Smooth muscle cell (in vitro differentiated cells): ENCODE results near the gene SVIL. TPM values are rescaled to one million over a fixed set of nuclear protein-coding genes. Genes with fewer than 3 reads are reported as not detected.
"Not testable (repeated sequence)": the region's sequence is repeated elsewhere in the genome, so short reads cannot be mapped to it uniquely, and the experiment has no call there.

Experiments
- DNase-seq: peaks from one replicate; lab custom pipeline; 2025; ENCODE audit not compliant: unreplicated experiment; lab: John Stamatoyannopoulos, UW
- H2AFZ ChIP-seq: fragments of 200-600 bp; sonication (generic); 2 replicates; pipeline ENCODE4 v1.6.0; 2016; ENCODE audit warnings: antibody characterized with exemption, low read depth, mild to moderate bottlenecking
- H3F3A ChIP-seq: fragments of 200-600 bp; sonication (generic); 2 replicates; pipeline ENCODE4 v1.6.0; 2017; ENCODE audit warnings: antibody characterized with exemption, low read depth
- H3K27ac ChIP-seq: fragments of 200-600 bp; sonication (generic); 2 replicates; pipeline ENCODE4 v1.5.1; 2016; ENCODE audit warnings: low read depth, mild to moderate bottlenecking
- H3K27me3 ChIP-seq: fragments of 200-600 bp; sonication (generic); 2 replicates; pipeline ENCODE4 v1.6.1; 2016; ENCODE audit warnings: low read depth, mild to moderate bottlenecking
- H3K36me3 ChIP-seq: fragments of 200-600 bp; sonication (generic); 2 replicates; pipeline ENCODE4 v1.5.1; 2016; ENCODE audit warnings: low read depth
- H3K4me1 ChIP-seq: fragments of 200-600 bp; sonication (generic); 2 replicates; pipeline ENCODE4 v1.5.1; 2016; ENCODE audit warnings: low read depth
- H3K4me2 ChIP-seq: fragments of 200-600 bp; sonication (generic); 2 replicates; pipeline ENCODE4 v1.6.0; 2016; ENCODE audit warnings: mild to moderate bottlenecking
- H3K4me3 ChIP-seq: fragments of 200-600 bp; sonication (generic); 2 replicates; pipeline ENCODE4 v1.5.1; 2016; ENCODE audit warnings: mild to moderate bottlenecking
- H3K79me2 ChIP-seq: fragments of 200-600 bp; sonication (generic); 2 replicates; pipeline ENCODE4 v1.6.0; 2016; ENCODE audit warnings: low read depth, mild to moderate bottlenecking
- H3K9ac ChIP-seq: fragments of 200-600 bp; sonication (generic); 2 replicates; pipeline ENCODE4 v1.6.0; 2016; ENCODE audit warnings: low read depth
- H3K9me3 ChIP-seq: fragments of 200-600 bp; sonication (generic); replicated peaks from 2 replicates; pipeline ENCODE4 v1.5.1; 2016; ENCODE audit warnings: low read depth
- H4K20me1 ChIP-seq: fragments of 200-600 bp; sonication (generic); 2 replicates; pipeline ENCODE4 v1.6.0; 2016; ENCODE audit warnings: low read depth
- CTCF ChIP-seq: fragments of 200-600 bp; sonication (generic); IDR thresholded peaks from 2 replicates; pipeline ENCODE4 v1.5.1; 2017; ENCODE audit warnings: borderline replicate concordance, mild to moderate bottlenecking, antibody characterized with exemption; ENCODE audit not compliant: insufficient read depth, poor library complexity, severe bottlenecking
- WGBS: methylation state at CpG from one replicate; pipeline ENCODE4 v1.1.7; 2016; ENCODE audit warnings: low lambda C conversion rate; 5-methylcytosine and 5-hydroxymethylcytosine counted together
- polyA plus RNA-seq: library from polyadenylated mRNA; unstranded; fragments of >200 nt; fragmentation: Nextera tagmentation; extraction: Ambion mirVana; gene quantifications from 2 replicates; pipeline ENCODE4 v1.2.1, GENCODE V29; 2016
- total RNA-seq: library from RNA; depleted of rRNA; stranded (reverse); fragments of >200 nt; gene quantifications from 2 replicates; pipeline ENCODE4 v1.2.3, GENCODE V29; 2014

The SVIL gene
- total and polyA plus RNA-seq, 2 experiments from 2014 or later = 32.5 to 33.0 TPM

- no peak overlapping the region for H2AFZ ChIP-seq
- H3K9ac ChIP-seq = no peak overlapping the region
- 89% methylated on average over 3 of the region's 3 CpGs for WGBS
- H3K4me3 ChIP-seq = no peak overlapping the region
- H3K27me3 ChIP-seq = no peaks in the 10 kb centered on the region
- H3K9me3 ChIP-seq = no peaks in the 10 kb centered on the region
- no peak for TF ChIP-seq CTCF
- no peaks in the 10 kb centered on the region for H3K4me1 ChIP-seq
- H3F3A ChIP-seq = no peaks in the 10 kb centered on the region
- H4K20me1 ChIP-seq = peaks cover 53% of the 10 kb centered on the region
- no peaks in the 10 kb centered on the region for H3K36me3 ChIP-seq
- no peak overlapping the region for H3K27ac ChIP-seq
- no peak for DNase-seq
- peaks cover 19% of the 10 kb centered on the region for H3K79me2 ChIP-seq
- no peak overlapping the region for H3K4me2 ChIP-seq
These were observed 25.1 kb downstream of the SVIL start for GRCh38 chr10:29609696-29610095.

GRCh38 chr10:29608476-29609301 lies 26.1 kb downstream of the SVIL start:
- Histone ChIP-seq H3K4me1 (no peaks in the 10 kb centered on the region), H3K79me2 (peaks cover 11% of the 10 kb centered on the region), H3K9me3 (no peaks in the 10 kb centered on the region), H3K4me3 (no peak overlapping the region), H3K9ac (no peak overlapping the region), H4K20me1 (peaks cover 55% of the 10 kb centered on the region), H3K27me3 (no peaks in the 10 kb centered on the region), H3K36me3 (no peaks in the 10 kb centered on the region), H2AFZ (no peak overlapping the region), H3K27ac (no peak overlapping the region), H3F3A (no peaks in the 10 kb centered on the region), H3K4me2 (no peak overlapping the region)
- WGBS = 72% methylated on average over 11 of the region's 11 CpGs
- TF ChIP-seq CTCF = no peak
- DNase-seq = no peak

GRCh38 chr10:29608062-29608461 lies 26.7 kb downstream of the SVIL start:
- H3K27me3 ChIP-seq = no peaks in the 10 kb centered on the region
- H3K9ac ChIP-seq = no peak overlapping the region
- H3K27ac ChIP-seq = no peak overlapping the region
- H4K20me1 ChIP-seq = peaks cover 54% of the 10 kb centered on the region
- H3K79me2 ChIP-seq = peaks cover 10% of the 10 kb centered on the region
- H2AFZ ChIP-seq = no peak overlapping the region
- DNase-seq = no peak
- no peak for TF ChIP-seq CTCF
- WGBS = 69% methylated on average over 4 of the region's 4 CpGs
- no peaks in the 10 kb centered on the region for H3K4me1 ChIP-seq
- no peak overlapping the region for H3K4me3 ChIP-seq
- H3F3A ChIP-seq = no peaks in the 10 kb centered on the region
- no peak overlapping the region for H3K4me2 ChIP-seq
- H3K9me3 ChIP-seq = no peaks in the 10 kb centered on the region
- no peaks in the 10 kb centered on the region for H3K36me3 ChIP-seq

GRCh38 chr10:29607576-29607975 lies 27.2 kb downstream of the SVIL start:
- H3K36me3 ChIP-seq = no peaks in the 10 kb centered on the region
- WGBS = 94% methylated on average over 4 of the region's 4 CpGs
- no peak for DNase-seq
- no peak overlapping the region for H3K4me3 ChIP-seq
- no peaks in the 10 kb centered on the region for H3F3A ChIP-seq
- no peak overlapping the region for H2AFZ ChIP-seq
- no peaks in the 10 kb centered on the region for H3K4me1 ChIP-seq
- peaks cover 52% of the 10 kb centered on the region for H4K20me1 ChIP-seq
- H3K79me2 ChIP-seq = peaks cover 10% of the 10 kb centered on the region
- H3K27ac ChIP-seq = no peak overlapping the region
- TF ChIP-seq CTCF = no peak
- no peaks in the 10 kb centered on the region for H3K27me3 ChIP-seq
- H3K9me3 ChIP-seq = no peaks in the 10 kb centered on the region
- no peak overlapping the region for H3K4me2 ChIP-seq
- H3K9ac ChIP-seq = no peak overlapping the region

- H3K4me3 ChIP-seq, H3K27ac ChIP-seq, H3K4me1 ChIP-seq, H3K9me3 ChIP-seq, H2AFZ ChIP-seq, H3K4me2 ChIP-seq, H3K79me2 ChIP-seq, H3F3A ChIP-seq, H3K9ac ChIP-seq, H3K27me3 ChIP-seq, H3K36me3 ChIP-seq, DNase-seq: not testable (repeated sequence)
- H4K20me1 ChIP-seq = peaks cover 46% of the 10 kb centered on the region
- 79% methylated on average over 7 of the region's 7 CpGs for WGBS
These were observed 28.1 kb downstream of the SVIL start for GRCh38 chr10:29606693-29607092.
